Liver (tissue), 9 donors: ENCODE measurements around the gene WNT3A. TPM values are rescaled to one million over a fixed set of nuclear protein-coding genes. Genes with fewer than 3 reads are reported as not detected.
A peak's percentile ranks its signal among the peaks of the same experiment; 100 is the strongest.

Source experiments
- DNase-seq: peaks from one replicate; pipeline ENCODE4 v3.0.0-alpha.2; 2017; ENCODE audit warnings: low spot score
- H3K27ac ChIP-seq, 2 donors: one replicate each; pipeline ENCODE4 v1.7.0; 2013; ENCODE audit warnings: inconsistent platforms in 2 of 2, low read length in 2 of 2, control low read depth in 1 of 2, low read depth in 1 of 2, mild to moderate bottlenecking in 1 of 2
- H3K27me3 ChIP-seq, 4 donors: one replicate each; pipeline versions ENCODE4 v1.6.1 to v1.7.0; 2013; ENCODE audit warnings: low read length in 3 of 4, inconsistent platforms in 1 of 4, mild to moderate bottlenecking in 1 of 4, moderate library complexity in 1 of 4; ENCODE audit not compliant: control insufficient read depth in 4 of 4, insufficient read depth in 4 of 4
- H3K36me3 ChIP-seq, 4 donors: one replicate each; pipeline versions ENCODE4 v1.6.1 to v1.7.0; 2013; ENCODE audit warnings: low read length in 3 of 4, mild to moderate bottlenecking in 3 of 4, low read depth in 1 of 4, moderate library complexity in 1 of 4; ENCODE audit not compliant: control insufficient read depth in 4 of 4, insufficient read depth in 3 of 4
- H3K4me1 ChIP-seq, 4 donors: one replicate each; pipeline versions ENCODE4 v1.6.1 to v1.7.0; 2013; ENCODE audit warnings: low read length in 3 of 4, mild to moderate bottlenecking in 3 of 4, moderate library complexity in 1 of 4; ENCODE audit not compliant: control insufficient read depth in 4 of 4, insufficient read depth in 4 of 4
- H3K4me3 ChIP-seq, 3 donors: one replicate each; pipeline versions ENCODE4 v1.6.1 to v1.7.0; 2013; ENCODE audit warnings: low read length in 3 of 3, control low read depth in 1 of 3, low read depth in 1 of 3, mild to moderate bottlenecking in 1 of 3
- H3K9ac ChIP-seq, 2 donors: one replicate each; pipeline ENCODE4 v1.7.0; 2013; ENCODE audit warnings: low read length in 2 of 2, mild to moderate bottlenecking in 2 of 2, moderate library complexity in 2 of 2, control low read depth in 1 of 2, low read depth in 1 of 2
- H3K9me3 ChIP-seq, 4 donors: one replicate each; pipeline versions ENCODE4 v1.6.1 to v1.7.0; 2013; ENCODE audit warnings: low read length in 3 of 4; ENCODE audit not compliant: control insufficient read depth in 4 of 4
- ATF3 ChIP-seq: IDR thresholded peaks from 2 replicates; pipeline ENCODE4 v1.6.1; 2016; ENCODE audit warnings: antibody characterized with exemption
- CTCF ChIP-seq: fragments of 150-350 bp; IDR thresholded peaks from 2 replicates; pipeline ENCODE4 v1.5.1; 2017; ENCODE audit warnings: improper control_type of control experiment, low read depth, low read length; ENCODE audit not compliant: missing input control
- EGR1 ChIP-seq, 2 donors: IDR thresholded peaks; 2 replicates each; pipeline ENCODE4 v1.6.1; 2016 to 2018; ENCODE audit warnings: antibody characterized with exemption in 2 of 2, low read depth in 2 of 2
- FOXA1 ChIP-seq: IDR thresholded peaks from 2 replicates; pipeline ENCODE4 v1.6.1; 2016; ENCODE audit warnings: antibody characterized with exemption
- FOXA2 ChIP-seq: IDR thresholded peaks from 2 replicates; pipeline ENCODE4 v1.6.1; 2016; ENCODE audit warnings: antibody characterized with exemption
- GABPA ChIP-seq, 2 donors: IDR thresholded peaks in 1 of 2; conservative IDR thresholded peaks in 1 of 2; 2 replicates each; pipeline ENCODE4 v1.6.1; 2016; ENCODE audit warnings: antibody characterized with exemption in 2 of 2, mild to moderate bottlenecking in 1 of 2, moderate library complexity in 1 of 2
- HNF4A ChIP-seq, 2 donors: conservative IDR thresholded peaks; 2 replicates each; pipeline ENCODE4 v1.6.1; 2016; ENCODE audit warnings: antibody characterized with exemption in 2 of 2, mild to moderate bottlenecking in 2 of 2
- HNF4G ChIP-seq: IDR thresholded peaks from 2 replicates; pipeline ENCODE4 v1.6.1; 2016; ENCODE audit warnings: antibody characterized with exemption
- JUND ChIP-seq, 2 donors: IDR thresholded peaks; 2 replicates each; pipeline ENCODE4 v1.6.1; 2016; ENCODE audit warnings: antibody characterized with exemption in 2 of 2
- MAX ChIP-seq: IDR thresholded peaks from 2 replicates; pipeline ENCODE4 v1.6.1; 2016; ENCODE audit warnings: antibody characterized with exemption
- RAD21 ChIP-seq, 2 donors: IDR thresholded peaks; 2 replicates each; pipeline ENCODE4 v1.6.1; 2016; ENCODE audit warnings: antibody characterized with exemption in 2 of 2, mild to moderate bottlenecking in 2 of 2
- REST ChIP-seq: IDR thresholded peaks from 2 replicates; pipeline ENCODE4 v1.6.1; 2016; ENCODE audit warnings: antibody characterized with exemption, mild to moderate bottlenecking
- RXRA ChIP-seq, 2 donors: IDR thresholded peaks; 2 replicates each; pipeline ENCODE4 v1.6.1; 2017 to 2018; ENCODE audit warnings: antibody characterized with exemption in 2 of 2, mild to moderate bottlenecking in 1 of 2
- SP1 ChIP-seq: IDR thresholded peaks from 2 replicates; pipeline ENCODE4 v1.6.1; 2018; ENCODE audit warnings: antibody characterized with exemption, mild to moderate bottlenecking
- TAF1 ChIP-seq: conservative IDR thresholded peaks from 2 replicates; pipeline ENCODE4 v1.6.1; 2016; ENCODE audit warnings: antibody characterized with exemption, mild to moderate bottlenecking
- ZBTB33 ChIP-seq: IDR thresholded peaks from 2 replicates; pipeline ENCODE4 v1.6.1; 2016; ENCODE audit warnings: antibody characterized with exemption
- WGBS: extraction: QIAGEN DNeasy Blood & Tissue Kit; methylation state at CpG from one replicate; pipeline ENCODE4 v1.1.7; 2013; 5-methylcytosine and 5-hydroxymethylcytosine counted together
- polyA plus RNA-seq, 2 donors: library from polyadenylated mRNA; stranded (reverse) in 1 of 2; unstranded in 1 of 2; fragments of 200-250 nt in 1 of 2; fragments of >200 nt in 1 of 2; fragmentation: Nextera tagmentation in 1 of 2; extraction: Ambion mirVana in 1 of 2; gene quantifications; one replicate each; pipeline versions ENCODE4 v1.2.1 to v1.2.3, GENCODE V29; 2013 to 2015
- total RNA-seq, 2 donors: library from RNA; depleted of rRNA; stranded (reverse); fragments of >200 nt; gene quantifications; one replicate each; pipeline ENCODE4 v1.2.3, GENCODE V29; 2014
- donor health status: healthy.
- donor health status: healthy.
- donor health status: healthy.
- donor health status: healthy.
- donor health status: healthy.

The WNT3A gene
- total RNA-seq, result not detected
- polyA plus RNA-seq, result not detected

GRCh38 chr1:228006786-228007048 is at the start of gene WNT3A:
Gene WNT3A (plus strand): TSS chr1:228006998. CDS start chr1:228007129, 131 bp downstream.
- no peak for TF ChIP-seq EGR1 (IDR thresholded peaks at IDR 0.05; ENCODE audit: low read depth in 2 of 2)
- no peak for TF ChIP-seq HNF4G
- TF ChIP-seq HNF4A (conservative IDR thresholded peaks at IDR 0.05), result no peak
- no peak for TF ChIP-seq MAX
- no peak for TF ChIP-seq REST
- no peak for TF ChIP-seq CTCF
- no peak for TF ChIP-seq RAD21 (IDR thresholded peaks at IDR 0.05)
- no peak for TF ChIP-seq ATF3
- no peak for TF ChIP-seq RXRA (IDR thresholded peaks at IDR 0.05)
- TF ChIP-seq FOXA2, result no peak
- TF ChIP-seq ZBTB33, result no peak
- TF ChIP-seq FOXA1, result no peak
- no peak for TF ChIP-seq GABPA (IDR thresholded peaks at IDR 0.05 in 1 of 2, conservative IDR thresholded peaks at IDR 0.05 in 1 of 2)
- TF ChIP-seq TAF1, result no peak
- under 1% methylated on average over 48 of the region's 48 CpGs for WGBS
- Histone ChIP-seq H3K9ac (no peak within 1 kb of the TSS), H3K36me3 (no peaks in the 10 kb centered on the region), H3K27ac (no peak within 1 kb of the TSS), H3K4me3 (peak within 1 kb of the TSS in 1 of 3 donors; percentile 5), H3K4me1 (peaks cover 0 to 17% (median 3%) of the 10 kb centered on the region in 4 donors), H3K27me3 (peaks cover 0 to 28% (median 4%) of the 10 kb centered on the region in 4 donors), H3K9me3 (no peaks in the 10 kb centered on the region)
- DNase-seq, result no peak

GRCh38 chr1:227958617-227959324 is 48.0 kb upstream of the WNT3A start:
- WGBS, result 51% methylated on average over 2 of the region's 2 CpGs
- H3K4me1 ChIP-seq, result no peaks in the 10 kb centered on the region
- H3K9me3 ChIP-seq, result peaks cover 0 to 3% (median 3%) of the 10 kb centered on the region in 4 donors
- no peak for TF ChIP-seq REST
- no peak for TF ChIP-seq JUND (IDR thresholded peaks at IDR 0.05)
- no peak for TF ChIP-seq RXRA (IDR thresholded peaks at IDR 0.05)
- TF ChIP-seq SP1, result no peak
- TF ChIP-seq HNF4G, result no peak
- no peak for TF ChIP-seq EGR1 (IDR thresholded peaks at IDR 0.05; ENCODE audit: low read depth in 2 of 2)
- TF ChIP-seq GABPA (IDR thresholded peaks at IDR 0.05 in 1 of 2, conservative IDR thresholded peaks at IDR 0.05 in 1 of 2), result no peak
- no peak for TF ChIP-seq TAF1
- TF ChIP-seq FOXA2, result no peak
- no peak for TF ChIP-seq ATF3
- H3K4me3 ChIP-seq, result no peak overlapping the region
- DNase-seq, result no peak
- H3K9ac ChIP-seq, result no peak overlapping the region
- H3K27ac ChIP-seq, result no peak overlapping the region
- peaks cover 0 to 8% (median 2%) of the 10 kb centered on the region in 4 donors for H3K27me3 ChIP-seq
- no peaks in the 10 kb centered on the region for H3K36me3 ChIP-seq
